Prostate gland (tissue), 2 donors: ENCODE data around the gene UVRAG.

Source experiments
- CTCF ChIP-seq, 4 experiments: fragments of 200-600 bp in 2 of 4; fragments of 450-650 bp in 2 of 4; sonication (generic) in 2 of 4; IDR thresholded peaks; 1 replicate in 3 of 4; 2 replicates in 1 of 4; pipeline ENCODE4 v1.5.1; 2016 to 2019; ENCODE audit warnings: antibody characterized with exemption in 4 of 4, mild to moderate bottlenecking in 2 of 4, moderate library complexity in 2 of 4
- POLR2A ChIP-seq: fragments of 450-650 bp; IDR thresholded peaks from one replicate; pipeline ENCODE4 v1.6.1; 2016; ENCODE audit warnings: antibody characterized with exemption, mild to moderate bottlenecking

GRCh38 chr11:75770102-75770501 lies 44.9 kb upstream of the UVRAG start:
- no peak for TF ChIP-seq CTCF (IDR thresholded peaks at IDR 0.05)
- TF ChIP-seq POLR2A, result no peak
